HL-60 (cell line): ENCODE measurements around the gene APBA2.

Source experiments
- DNase-seq, 2 experiments: peaks; one replicate each; pipeline ENCODE4 v3.0.0-alpha.2; 2010 to 2020; ENCODE audit warnings: low read depth in 1 of 2, low spot score in 1 of 2
- H3K27ac ChIP-seq: fragments of 250-450 bp; sonication (Bioruptor Pico); replicated peaks from 2 replicates; pipeline ENCODE4 v1.5.1; 2020; ENCODE audit warnings: mild to moderate bottlenecking, moderate library complexity
- H3K27me3 ChIP-seq: fragments of 250-450 bp; sonication (Bioruptor Pico); 2 replicates; pipeline ENCODE4 v1.5.1; 2021; ENCODE audit warnings: mild to moderate bottlenecking, moderate library complexity; ENCODE audit not compliant: insufficient read depth, poor library complexity, severe bottlenecking
- H3K4me3 ChIP-seq: replicated peaks from 2 replicates; pipeline ENCODE4 v1.5.1; 2011; ENCODE audit warnings: mild to moderate bottlenecking, control low read depth, low read length; ENCODE audit not compliant: insufficient read depth
- GABPA ChIP-seq: IDR thresholded peaks from 2 replicates; pipeline ENCODE4 v1.6.1; 2012; ENCODE audit warnings: low read depth
- POLR2AphosphoS5 ChIP-seq: IDR thresholded peaks from 2 replicates; pipeline ENCODE4 v1.6.1; 2012; ENCODE audit warnings: low read depth
- SPI1 ChIP-seq: IDR thresholded peaks from 2 replicates; pipeline ENCODE4 v1.6.1; 2012; ENCODE audit warnings: low read depth, mild to moderate bottlenecking, borderline replicate concordance
- TF ChIP-seq, protein P1 (sequence below): IDR thresholded peaks from 2 replicates; pipeline ENCODE4 v1.6.1; 2012; ENCODE audit warnings: low read depth; ENCODE audit not compliant: insufficient replicate concordance
- TF ChIP-seq, protein P2 (sequence below): IDR thresholded peaks from one replicate; pipeline ENCODE4 v1.5.1; 2011; ENCODE audit warnings: low read length, control low read depth, inconsistent platforms; ENCODE audit not compliant: insufficient read depth

APBA2 gene

DNA sequence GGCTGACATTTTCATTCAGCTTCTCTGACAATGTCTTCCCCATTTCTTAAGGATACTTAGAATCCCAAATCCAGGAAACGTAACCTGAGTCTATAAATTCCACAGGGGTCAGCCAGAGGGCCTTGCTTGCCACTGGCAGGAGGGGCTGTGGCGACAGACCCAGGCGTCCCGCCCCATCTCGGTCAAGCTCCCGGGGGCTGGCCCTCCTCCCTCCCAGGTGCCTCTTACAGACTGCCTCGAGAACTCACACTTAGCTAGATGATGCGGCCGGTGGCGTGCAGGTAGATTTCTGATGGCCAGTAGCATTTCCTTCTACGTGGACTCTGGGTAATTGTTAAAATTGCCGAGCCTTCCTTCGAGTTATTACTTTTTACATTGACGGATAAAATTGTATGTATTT lies 211.4 kb downstream of the APBA2 start:
- Histone ChIP-seq H3K27me3 (no peaks in the 10 kb centered on the region), H3K27ac (no peak overlapping the region), H3K4me3 (no peak overlapping the region)
- DNase-seq: no peak
- TF ChIP-seq SPI1 (no peak), GABPA (no peak), POLR2AphosphoS5 (no peak)
- TF ChIP-seq, protein P1, sequence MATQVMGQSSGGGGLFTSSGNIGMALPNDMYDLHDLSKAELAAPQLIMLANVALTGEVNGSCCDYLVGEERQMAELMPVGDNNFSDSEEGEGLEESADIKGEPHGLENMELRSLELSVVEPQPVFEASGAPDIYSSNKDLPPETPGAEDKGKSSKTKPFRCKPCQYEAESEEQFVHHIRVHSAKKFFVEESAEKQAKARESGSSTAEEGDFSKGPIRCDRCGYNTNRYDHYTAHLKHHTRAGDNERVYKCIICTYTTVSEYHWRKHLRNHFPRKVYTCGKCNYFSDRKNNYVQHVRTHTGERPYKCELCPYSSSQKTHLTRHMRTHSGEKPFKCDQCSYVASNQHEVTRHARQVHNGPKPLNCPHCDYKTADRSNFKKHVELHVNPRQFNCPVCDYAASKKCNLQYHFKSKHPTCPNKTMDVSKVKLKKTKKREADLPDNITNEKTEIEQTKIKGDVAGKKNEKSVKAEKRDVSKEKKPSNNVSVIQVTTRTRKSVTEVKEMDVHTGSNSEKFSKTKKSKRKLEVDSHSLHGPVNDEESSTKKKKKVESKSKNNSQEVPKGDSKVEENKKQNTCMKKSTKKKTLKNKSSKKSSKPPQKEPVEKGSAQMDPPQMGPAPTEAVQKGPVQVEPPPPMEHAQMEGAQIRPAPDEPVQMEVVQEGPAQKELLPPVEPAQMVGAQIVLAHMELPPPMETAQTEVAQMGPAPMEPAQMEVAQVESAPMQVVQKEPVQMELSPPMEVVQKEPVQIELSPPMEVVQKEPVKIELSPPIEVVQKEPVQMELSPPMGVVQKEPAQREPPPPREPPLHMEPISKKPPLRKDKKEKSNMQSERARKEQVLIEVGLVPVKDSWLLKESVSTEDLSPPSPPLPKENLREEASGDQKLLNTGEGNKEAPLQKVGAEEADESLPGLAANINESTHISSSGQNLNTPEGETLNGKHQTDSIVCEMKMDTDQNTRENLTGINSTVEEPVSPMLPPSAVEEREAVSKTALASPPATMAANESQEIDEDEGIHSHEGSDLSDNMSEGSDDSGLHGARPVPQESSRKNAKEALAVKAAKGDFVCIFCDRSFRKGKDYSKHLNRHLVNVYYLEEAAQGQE: no peak
- TF ChIP-seq, protein P2, sequence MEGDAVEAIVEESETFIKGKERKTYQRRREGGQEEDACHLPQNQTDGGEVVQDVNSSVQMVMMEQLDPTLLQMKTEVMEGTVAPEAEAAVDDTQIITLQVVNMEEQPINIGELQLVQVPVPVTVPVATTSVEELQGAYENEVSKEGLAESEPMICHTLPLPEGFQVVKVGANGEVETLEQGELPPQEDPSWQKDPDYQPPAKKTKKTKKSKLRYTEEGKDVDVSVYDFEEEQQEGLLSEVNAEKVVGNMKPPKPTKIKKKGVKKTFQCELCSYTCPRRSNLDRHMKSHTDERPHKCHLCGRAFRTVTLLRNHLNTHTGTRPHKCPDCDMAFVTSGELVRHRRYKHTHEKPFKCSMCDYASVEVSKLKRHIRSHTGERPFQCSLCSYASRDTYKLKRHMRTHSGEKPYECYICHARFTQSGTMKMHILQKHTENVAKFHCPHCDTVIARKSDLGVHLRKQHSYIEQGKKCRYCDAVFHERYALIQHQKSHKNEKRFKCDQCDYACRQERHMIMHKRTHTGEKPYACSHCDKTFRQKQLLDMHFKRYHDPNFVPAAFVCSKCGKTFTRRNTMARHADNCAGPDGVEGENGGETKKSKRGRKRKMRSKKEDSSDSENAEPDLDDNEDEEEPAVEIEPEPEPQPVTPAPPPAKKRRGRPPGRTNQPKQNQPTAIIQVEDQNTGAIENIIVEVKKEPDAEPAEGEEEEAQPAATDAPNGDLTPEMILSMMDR: no peak

DNA sequence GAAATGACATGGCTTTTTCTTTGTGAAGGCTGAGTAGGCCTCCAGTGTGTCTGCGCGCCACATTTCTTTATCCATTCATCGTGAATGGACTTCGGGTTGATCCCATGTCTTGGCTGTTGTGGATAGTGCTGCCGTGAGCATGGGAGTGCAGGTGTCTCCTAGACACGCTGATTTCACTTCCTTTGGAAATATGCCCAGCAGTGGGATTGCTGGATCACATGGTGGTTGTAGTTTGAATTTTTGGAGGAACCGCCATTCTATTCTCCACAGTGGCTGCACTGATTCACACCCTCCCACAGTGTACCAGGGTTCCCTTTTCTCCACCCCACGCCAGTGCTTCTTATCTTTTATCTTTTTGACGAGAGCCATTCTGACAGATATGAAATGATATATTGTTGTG lies 212.2 kb downstream of the APBA2 start:
- H3K27me3 ChIP-seq: no peaks in the 10 kb centered on the region
- no peak overlapping the region for H3K4me3 ChIP-seq
- TF ChIP-seq, protein P2: no peak
- TF ChIP-seq POLR2AphosphoS5 (no peak), GABPA (no peak), SPI1 (no peak)
- TF ChIP-seq, protein P1: no peak
- DNase-seq: no peak
- no peak overlapping the region for H3K27ac ChIP-seq

DNA sequence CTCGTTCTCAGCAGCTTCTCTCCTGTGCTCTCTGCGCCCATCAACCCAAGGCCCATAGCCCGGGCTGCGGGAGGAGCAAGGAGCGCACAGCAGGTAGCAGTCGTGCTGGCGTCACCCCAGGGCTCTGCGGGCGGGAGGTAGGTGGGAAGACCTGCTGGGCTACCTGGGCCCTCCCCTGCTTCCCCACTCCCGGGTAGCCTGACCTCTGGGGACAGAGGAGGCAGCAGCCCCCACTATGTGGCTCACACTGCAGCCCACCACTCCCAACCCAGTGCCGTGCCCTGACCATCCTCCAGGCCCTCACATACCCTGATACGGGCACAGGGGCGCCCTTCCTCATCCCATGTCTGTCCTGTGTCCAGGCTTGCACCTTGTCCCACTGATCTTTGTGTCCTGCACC lies 212.9 kb downstream of the APBA2 start:
- TF ChIP-seq, protein P2: no peak
- TF ChIP-seq SPI1 (no peak), GABPA (no peak), POLR2AphosphoS5 (no peak)
- TF ChIP-seq, protein P1: no peak
- Histone ChIP-seq H3K27ac (no peak overlapping the region), H3K27me3 (no peaks in the 10 kb centered on the region), H3K4me3 (no peak overlapping the region)
- no peak for DNase-seq
